Measurements from ENCODE around the gene TPM2.

The TPM2 gene

DNA sequence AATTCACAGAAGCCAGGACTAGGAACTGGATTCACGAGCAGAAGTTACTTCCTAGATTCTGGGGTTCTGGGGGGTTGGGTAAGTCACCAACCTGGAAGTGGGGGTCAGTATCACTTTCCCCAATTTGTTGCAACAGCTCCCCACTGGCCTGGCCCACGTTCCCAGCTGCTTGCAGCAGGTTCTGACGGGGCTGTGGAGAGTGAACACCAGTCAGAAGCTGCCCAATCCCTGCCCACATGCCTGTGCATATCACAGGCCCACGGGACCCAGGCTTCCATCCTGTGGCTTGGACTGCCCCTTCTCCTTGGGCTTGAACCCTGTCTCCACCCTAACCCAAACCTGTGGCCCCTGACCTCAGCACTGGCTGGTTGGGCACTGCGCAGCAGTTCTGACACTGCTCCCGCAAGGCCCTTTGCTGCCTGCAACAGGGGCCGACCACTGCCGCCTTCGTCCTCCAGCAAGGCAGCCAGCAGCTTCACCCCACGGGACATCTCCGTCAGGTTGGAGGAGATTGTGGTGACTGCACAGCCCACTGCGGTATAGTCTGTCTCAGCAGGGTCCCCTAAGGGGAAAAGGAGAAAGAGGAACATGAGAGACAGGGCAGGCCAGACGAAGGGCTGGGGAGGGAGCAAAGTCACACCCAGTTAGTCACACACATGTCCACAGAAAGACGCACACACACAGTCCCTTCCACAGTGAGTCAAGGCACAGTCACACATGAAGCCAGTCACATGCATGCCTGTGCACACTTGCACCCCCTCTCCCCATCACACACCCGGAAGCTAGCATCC is 29.2 kb upstream of the TPM2 start:
- Histone ChIP-seq H3K27me3 (ENCODE audit: control insufficient read depth in 1 of 2, insufficient read depth in 2 of 2, low read length in 2 of 2) (no peaks in the 10 kb centered on the region), H3K27ac (ENCODE audit: low read depth, low read length) (no peak overlapping the region), H3K36me3 (ENCODE audit: control insufficient read depth in 1 of 2, insufficient read depth in 2 of 2, low read length in 2 of 2) (peaks cover 87 to 100% of the 10 kb centered on the region in 2 donors), H3K4me3 (ENCODE audit: low read depth in 1 of 2, low read length in 2 of 2) (no peak overlapping the region), H3K9me3 (ENCODE audit: control insufficient read depth in 1 of 2, low read length in 2 of 2) (no peaks in the 10 kb centered on the region), H3K4me1 (ENCODE audit: control insufficient read depth in 1 of 2, insufficient read depth in 2 of 2, low read length in 2 of 2) (no peaks in the 10 kb centered on the region), H3K9ac (ENCODE audit: low read depth in 1 of 2, low read length in 2 of 2) (no peak overlapping the region)

DNA sequence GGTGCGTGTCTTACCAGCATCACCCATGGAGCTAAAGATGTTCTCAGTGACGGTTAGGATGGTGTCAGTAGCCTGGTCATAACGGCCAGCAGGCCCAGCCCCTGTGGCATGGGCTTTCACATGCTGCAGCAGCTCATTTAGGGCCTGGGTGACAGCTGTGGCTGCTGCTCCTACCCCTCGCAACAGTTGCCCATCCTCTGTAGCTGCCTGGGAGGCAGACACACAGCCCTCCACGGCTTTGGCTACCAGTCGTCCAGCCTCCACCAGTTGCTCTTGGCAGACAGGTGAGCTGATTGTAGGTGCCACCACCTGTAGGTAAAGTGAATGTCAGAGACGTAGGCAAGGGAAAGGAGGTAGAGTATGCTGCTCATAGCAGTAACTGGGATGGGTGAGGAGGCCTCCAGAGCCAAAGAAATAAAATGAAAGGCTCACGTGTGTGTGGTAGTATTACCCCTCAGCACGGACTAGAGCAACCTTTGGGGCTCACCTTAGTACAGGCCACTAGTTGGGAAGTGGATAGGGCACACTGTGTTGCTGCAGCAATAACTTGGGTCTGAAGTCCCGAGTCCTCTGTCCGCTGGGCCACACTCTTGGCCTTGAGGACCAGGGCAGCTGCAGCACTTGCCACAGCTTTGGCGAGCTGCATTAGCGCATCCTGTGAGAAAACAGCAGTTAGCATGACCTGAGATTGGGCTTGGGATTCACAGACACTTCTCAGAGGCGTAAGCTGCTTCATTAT is 27.6 kb upstream of the TPM2 start:
- Histone ChIP-seq H3K9ac (ENCODE audit: low read depth in 1 of 2, low read length in 2 of 2) (no peak overlapping the region), H3K27me3 (ENCODE audit: control insufficient read depth in 1 of 2, insufficient read depth in 2 of 2, low read length in 2 of 2) (no peaks in the 10 kb centered on the region), H3K9me3 (ENCODE audit: control insufficient read depth in 1 of 2, low read length in 2 of 2) (no peaks in the 10 kb centered on the region), H3K4me3 (ENCODE audit: low read depth in 1 of 2, low read length in 2 of 2) (no peak overlapping the region), H3K4me1 (ENCODE audit: control insufficient read depth in 1 of 2, insufficient read depth in 2 of 2, low read length in 2 of 2) (no peaks in the 10 kb centered on the region), H3K27ac (ENCODE audit: low read depth, low read length) (no peak overlapping the region), H3K36me3 (ENCODE audit: control insufficient read depth in 1 of 2, insufficient read depth in 2 of 2, low read length in 2 of 2) (peaks cover 84 to 99% of the 10 kb centered on the region in 2 donors)

DNA sequence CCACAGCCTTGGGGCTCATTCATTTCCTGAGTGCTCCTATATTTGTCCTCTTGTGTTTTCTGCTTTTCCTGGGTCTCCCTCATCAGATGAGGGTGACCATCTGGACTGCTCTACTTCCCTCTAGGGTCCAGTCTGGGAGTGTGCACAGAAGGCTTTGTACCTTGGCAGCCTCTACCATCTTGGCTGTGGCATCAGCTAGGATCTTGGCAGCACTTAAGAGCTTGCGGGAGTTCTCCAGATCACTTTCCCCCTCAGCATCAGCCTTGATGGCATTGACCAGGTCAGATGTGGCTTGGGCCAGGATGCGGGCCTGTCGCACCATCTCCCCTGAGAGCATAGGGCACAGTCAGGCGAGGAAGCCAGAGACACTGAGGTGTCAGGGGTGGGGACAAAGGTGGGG is 26.5 kb upstream of the TPM2 start:
- H3K9me3 ChIP-seq (ENCODE audit: control insufficient read depth in 1 of 2, low read length in 2 of 2): no peaks in the 10 kb centered on the region
- H3K9ac ChIP-seq (ENCODE audit: low read depth in 1 of 2, low read length in 2 of 2): no peak overlapping the region
- no peaks in the 10 kb centered on the region for H3K27me3 ChIP-seq (ENCODE audit: control insufficient read depth in 1 of 2, insufficient read depth in 2 of 2, low read length in 2 of 2)
- H3K4me1 ChIP-seq (ENCODE audit: control insufficient read depth in 1 of 2, insufficient read depth in 2 of 2, low read length in 2 of 2): no peaks in the 10 kb centered on the region
- no peak overlapping the region for H3K4me3 ChIP-seq (ENCODE audit: low read depth in 1 of 2, low read length in 2 of 2)
- H3K27ac ChIP-seq (ENCODE audit: low read depth, low read length): no peak overlapping the region
- H3K36me3 ChIP-seq (ENCODE audit: control insufficient read depth in 1 of 2, insufficient read depth in 2 of 2, low read length in 2 of 2): peaks cover 83 to 99% of the 10 kb centered on the region in 2 donors

DNA sequence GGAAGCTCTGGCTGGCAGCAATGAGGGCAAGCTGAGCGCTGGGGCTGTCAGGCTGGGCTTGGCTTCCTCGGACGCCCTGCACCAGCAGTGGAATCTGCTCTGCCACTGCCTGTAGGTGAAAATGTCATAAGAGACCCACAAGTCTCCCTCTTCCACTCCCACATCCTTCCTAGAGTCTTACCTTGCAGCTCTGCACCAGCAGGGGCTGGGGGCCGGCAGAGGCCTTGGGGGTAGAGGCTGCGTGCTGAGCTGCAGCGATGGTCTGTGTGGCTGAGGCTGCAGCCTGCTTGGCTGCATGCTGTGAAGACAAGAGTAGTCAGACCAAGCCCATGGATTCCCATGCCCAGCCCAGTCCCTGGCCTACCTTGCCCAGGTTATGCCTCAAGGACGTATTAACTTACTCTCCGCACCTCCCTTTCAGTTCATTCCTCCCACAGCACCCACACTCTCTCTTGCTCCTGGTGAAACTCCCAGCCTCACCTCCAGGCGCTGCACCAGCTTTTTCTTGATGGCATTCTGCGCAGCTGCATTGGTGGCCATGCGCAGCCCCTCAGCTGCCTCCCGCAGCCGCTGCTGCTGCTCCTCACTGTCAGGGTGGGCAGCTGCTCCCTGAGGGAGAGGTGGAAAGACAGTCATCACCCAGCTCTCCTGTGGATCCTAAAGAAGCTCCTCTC is 25.0 kb upstream of the TPM2 start:
- Histone ChIP-seq H3K27me3 (ENCODE audit: control insufficient read depth in 1 of 2, insufficient read depth in 2 of 2, low read length in 2 of 2) (no peaks in the 10 kb centered on the region), H3K4me3 (ENCODE audit: low read depth in 1 of 2, low read length in 2 of 2) (no peak overlapping the region), H3K36me3 (ENCODE audit: control insufficient read depth in 1 of 2, insufficient read depth in 2 of 2, low read length in 2 of 2) (peaks cover 81 to 98% of the 10 kb centered on the region in 2 donors), H3K4me1 (ENCODE audit: control insufficient read depth in 1 of 2, insufficient read depth in 2 of 2, low read length in 2 of 2) (no peaks in the 10 kb centered on the region), H3K9me3 (ENCODE audit: control insufficient read depth in 1 of 2, low read length in 2 of 2) (no peaks in the 10 kb centered on the region), H3K9ac (ENCODE audit: low read depth in 1 of 2, low read length in 2 of 2) (no peak overlapping the region), H3K27ac (ENCODE audit: low read depth, low read length) (no peak overlapping the region)

DNA sequence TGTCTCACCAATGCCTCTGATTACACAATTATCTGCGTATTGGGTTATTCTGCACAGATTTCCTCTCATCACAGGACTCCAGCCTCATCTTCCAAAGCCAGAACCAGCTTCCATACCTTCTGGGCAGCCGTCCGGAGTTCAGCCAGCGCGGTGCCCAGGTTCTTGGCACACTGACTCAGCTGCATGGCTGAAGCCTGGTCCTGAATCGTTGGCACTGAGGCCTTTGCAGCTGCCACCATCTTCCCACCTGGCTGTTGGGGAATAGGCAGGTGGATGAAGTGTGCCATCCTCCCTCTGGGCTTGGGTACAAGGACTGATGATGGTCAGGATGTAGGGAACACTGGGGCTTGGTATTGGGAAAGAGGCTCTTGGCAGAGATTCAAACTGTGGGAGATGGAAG is 24.4 kb upstream of the TPM2 start:
- Histone ChIP-seq H3K36me3 (ENCODE audit: control insufficient read depth in 1 of 2, insufficient read depth in 2 of 2, low read length in 2 of 2) (peaks cover 75 to 95% of the 10 kb centered on the region in 2 donors), H3K4me1 (ENCODE audit: control insufficient read depth in 1 of 2, insufficient read depth in 2 of 2, low read length in 2 of 2) (no peaks in the 10 kb centered on the region), H3K27me3 (ENCODE audit: control insufficient read depth in 1 of 2, insufficient read depth in 2 of 2, low read length in 2 of 2) (no peaks in the 10 kb centered on the region), H3K9ac (ENCODE audit: low read depth in 1 of 2, low read length in 2 of 2) (no peak overlapping the region), H3K9me3 (ENCODE audit: control insufficient read depth in 1 of 2, low read length in 2 of 2) (no peaks in the 10 kb centered on the region), H3K4me3 (ENCODE audit: low read depth in 1 of 2, low read length in 2 of 2) (no peak overlapping the region), H3K27ac (ENCODE audit: low read depth, low read length) (no peak overlapping the region)

DNA sequence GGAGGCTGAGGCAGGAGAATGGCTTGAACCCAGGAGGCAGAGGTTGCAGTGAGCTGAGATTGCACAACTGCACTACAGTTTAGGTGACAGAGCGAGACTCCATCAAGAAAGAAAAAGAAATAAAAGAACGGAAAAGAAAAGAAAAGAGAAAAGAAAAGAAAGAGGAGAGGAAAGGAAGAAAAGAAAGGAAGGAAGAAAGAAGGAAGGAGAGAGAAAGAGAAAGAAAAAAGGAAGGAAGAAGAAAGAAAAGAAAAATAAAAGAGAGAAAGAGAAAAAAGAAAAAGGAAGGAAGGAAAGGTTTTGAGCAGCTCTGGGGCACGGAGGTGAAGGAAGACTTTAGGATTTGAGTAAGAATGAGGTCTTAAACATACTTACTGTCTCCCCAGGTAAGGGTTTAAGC is 23.9 kb upstream of the TPM2 start:
- H3K9me3 ChIP-seq (ENCODE audit: control insufficient read depth in 1 of 2, low read length in 2 of 2): no peaks in the 10 kb centered on the region
- no peak overlapping the region for H3K27ac ChIP-seq (ENCODE audit: low read depth, low read length)
- peaks cover 72 to 95% of the 10 kb centered on the region in 2 donors for H3K36me3 ChIP-seq (ENCODE audit: control insufficient read depth in 1 of 2, insufficient read depth in 2 of 2, low read length in 2 of 2)
- H3K4me3 ChIP-seq (ENCODE audit: low read depth in 1 of 2, low read length in 2 of 2): no peak overlapping the region
- no peaks in the 10 kb centered on the region for H3K27me3 ChIP-seq (ENCODE audit: control insufficient read depth in 1 of 2, insufficient read depth in 2 of 2, low read length in 2 of 2)
- no peaks in the 10 kb centered on the region for H3K4me1 ChIP-seq (ENCODE audit: control insufficient read depth in 1 of 2, insufficient read depth in 2 of 2, low read length in 2 of 2)
- H3K9ac ChIP-seq (ENCODE audit: low read depth in 1 of 2, low read length in 2 of 2): no peak overlapping the region

DNA sequence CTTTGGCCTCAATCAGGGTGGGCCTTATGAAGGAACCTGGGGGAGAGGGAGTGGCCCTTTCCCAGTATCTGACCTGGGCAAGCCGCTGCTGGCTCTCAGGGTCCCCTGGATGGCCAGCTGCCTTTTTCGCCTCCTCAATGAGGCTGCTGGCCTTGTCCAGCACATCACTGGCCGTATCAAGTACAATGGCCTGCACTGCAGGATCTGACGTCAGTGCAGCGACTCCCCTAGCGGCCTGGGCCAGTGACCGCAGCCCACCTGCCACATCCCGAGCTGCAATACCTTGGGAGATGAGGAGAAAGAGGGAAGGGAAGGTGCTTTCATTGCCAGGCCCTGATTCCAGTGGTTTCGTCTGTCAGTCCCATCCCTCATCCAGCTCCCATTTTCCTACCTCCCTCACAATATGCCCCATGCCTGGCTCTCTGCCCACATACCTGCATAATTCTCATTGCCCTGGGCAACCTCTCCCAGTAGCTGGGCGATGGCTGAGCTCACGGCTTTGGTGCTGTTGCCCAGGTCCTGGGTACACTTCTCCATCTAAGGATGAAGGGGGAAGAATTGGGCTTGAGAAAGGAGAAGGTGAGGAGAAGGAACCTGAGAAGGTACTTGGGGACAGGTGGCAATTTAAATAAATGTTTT is 23.2 kb upstream of the TPM2 start:
- H3K27me3 ChIP-seq (ENCODE audit: control insufficient read depth in 1 of 2, insufficient read depth in 2 of 2, low read length in 2 of 2): no peaks in the 10 kb centered on the region
- H3K36me3 ChIP-seq (ENCODE audit: control insufficient read depth in 1 of 2, insufficient read depth in 2 of 2, low read length in 2 of 2): peaks cover 71 to 95% of the 10 kb centered on the region in 2 donors
- H3K9me3 ChIP-seq (ENCODE audit: control insufficient read depth in 1 of 2, low read length in 2 of 2): no peaks in the 10 kb centered on the region
- no peak overlapping the region for H3K9ac ChIP-seq (ENCODE audit: low read depth in 1 of 2, low read length in 2 of 2)
- H3K4me1 ChIP-seq (ENCODE audit: control insufficient read depth in 1 of 2, insufficient read depth in 2 of 2, low read length in 2 of 2): no peaks in the 10 kb centered on the region
- no peak overlapping the region for H3K27ac ChIP-seq (ENCODE audit: low read depth, low read length)
- H3K4me3 ChIP-seq (ENCODE audit: low read depth in 1 of 2, low read length in 2 of 2): no peak overlapping the region

DNA sequence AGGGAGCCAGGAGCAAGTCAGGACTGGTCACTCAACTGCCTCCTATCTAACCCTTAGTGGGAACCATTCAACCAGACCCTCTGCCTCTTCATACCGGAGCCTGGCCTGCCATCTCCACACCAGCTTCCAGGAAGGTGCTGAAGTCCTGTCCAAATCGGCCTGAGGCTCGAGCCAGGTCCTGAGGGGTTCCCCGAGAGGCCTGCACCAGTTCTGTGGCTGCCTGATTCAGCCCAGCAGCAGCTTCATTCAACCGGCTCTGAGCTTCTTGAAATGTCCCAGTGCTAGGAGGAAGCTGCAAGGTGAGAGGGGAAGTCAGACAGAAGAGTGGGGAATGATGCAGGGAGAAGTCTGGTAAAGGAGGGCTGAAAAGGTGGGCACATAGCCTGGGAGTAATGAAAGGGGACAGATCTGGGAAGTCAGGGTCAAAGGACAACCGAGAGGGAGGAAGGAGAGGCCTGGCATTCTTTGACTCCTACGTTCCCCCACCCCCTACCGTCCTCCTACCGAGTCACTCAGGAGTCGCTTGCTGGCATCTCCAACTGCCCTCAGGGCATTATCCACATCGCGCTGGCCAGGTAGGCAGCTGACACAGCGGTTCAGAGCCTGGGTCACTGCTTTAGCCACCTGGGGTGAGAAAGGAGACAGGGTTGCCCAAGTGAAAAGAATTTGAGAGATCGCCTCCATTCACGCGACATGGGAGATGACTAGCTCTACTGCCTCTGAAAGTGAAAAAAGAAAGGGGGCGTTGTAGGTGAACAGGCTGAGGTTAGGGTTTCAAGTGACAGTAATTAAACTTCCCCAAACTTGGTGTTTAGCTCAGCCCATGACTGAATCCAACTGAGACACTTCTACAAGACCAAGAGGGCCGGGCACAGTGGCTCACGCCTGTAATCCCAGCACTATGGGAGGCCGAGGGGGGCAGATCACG is 22.0 kb upstream of the TPM2 start:
- H3K36me3 ChIP-seq (ENCODE audit: control insufficient read depth in 1 of 2, insufficient read depth in 2 of 2, low read length in 2 of 2): peaks cover 71 to 95% of the 10 kb centered on the region in 2 donors
- H3K9ac ChIP-seq (ENCODE audit: low read depth in 1 of 2, low read length in 2 of 2): no peak overlapping the region
- H3K27me3 ChIP-seq (ENCODE audit: control insufficient read depth in 1 of 2, insufficient read depth in 2 of 2, low read length in 2 of 2): no peaks in the 10 kb centered on the region
- no peaks in the 10 kb centered on the region for H3K4me1 ChIP-seq (ENCODE audit: control insufficient read depth in 1 of 2, insufficient read depth in 2 of 2, low read length in 2 of 2)
- no peaks in the 10 kb centered on the region for H3K9me3 ChIP-seq (ENCODE audit: control insufficient read depth in 1 of 2, low read length in 2 of 2)
- no peak overlapping the region for H3K4me3 ChIP-seq (ENCODE audit: low read depth in 1 of 2, low read length in 2 of 2)
- no peak overlapping the region for H3K27ac ChIP-seq (ENCODE audit: low read depth, low read length)

DNA sequence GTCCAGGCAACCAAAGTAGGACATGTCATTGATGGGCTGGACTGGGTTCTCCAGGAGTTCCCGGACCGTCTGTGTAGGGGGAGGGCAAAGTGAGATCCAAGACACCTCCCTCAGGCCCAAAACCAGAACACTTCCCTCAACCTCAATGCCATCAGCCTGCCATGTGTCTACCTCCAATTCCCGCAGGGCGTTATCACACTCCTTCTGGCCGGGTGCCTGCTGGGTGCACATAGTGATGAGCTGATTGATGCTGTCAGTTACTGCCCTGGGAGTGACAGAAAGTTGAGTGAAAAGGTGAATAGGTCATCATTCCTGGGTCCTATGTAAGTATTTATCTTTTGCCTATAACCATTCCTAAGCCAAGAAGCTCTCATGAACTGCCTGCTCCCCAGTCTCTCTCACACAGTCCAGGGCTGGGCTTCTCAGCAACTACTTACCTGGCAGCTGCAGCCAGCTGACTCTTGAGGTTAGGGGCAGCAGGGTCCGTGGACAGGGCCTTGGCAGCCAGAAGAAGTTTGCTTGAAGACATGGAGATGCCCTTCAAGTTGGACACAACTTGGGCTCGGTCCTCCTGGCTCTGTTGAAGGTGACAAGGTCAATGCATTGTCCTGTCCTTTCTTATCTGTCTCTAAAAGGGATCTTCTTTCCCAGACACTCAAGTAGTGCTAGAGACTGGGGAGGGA is 21.2 kb upstream of the TPM2 start:
- H3K4me3 ChIP-seq (ENCODE audit: low read depth in 1 of 2, low read length in 2 of 2): no peak overlapping the region
- no peaks in the 10 kb centered on the region for H3K4me1 ChIP-seq (ENCODE audit: control insufficient read depth in 1 of 2, insufficient read depth in 2 of 2, low read length in 2 of 2)
- H3K27ac ChIP-seq (ENCODE audit: low read depth, low read length): no peak overlapping the region
- peaks cover 73 to 95% of the 10 kb centered on the region in 2 donors for H3K36me3 ChIP-seq (ENCODE audit: control insufficient read depth in 1 of 2, insufficient read depth in 2 of 2, low read length in 2 of 2)
- H3K27me3 ChIP-seq (ENCODE audit: control insufficient read depth in 1 of 2, insufficient read depth in 2 of 2, low read length in 2 of 2): no peaks in the 10 kb centered on the region
- H3K9me3 ChIP-seq (ENCODE audit: control insufficient read depth in 1 of 2, low read length in 2 of 2): no peaks in the 10 kb centered on the region
- H3K9ac ChIP-seq (ENCODE audit: low read depth in 1 of 2, low read length in 2 of 2): no peak overlapping the region

All from duodenal mucosa (tissue), 2 donors.